H9 (cell line): Measurements from ENCODE around the gene RPL36. TPM values are rescaled to one million over a fixed set of nuclear protein-coding genes. Genes with fewer than 3 reads are reported as not detected.
A peak's percentile ranks its signal among the peaks of the same experiment; 100 is the strongest.

ENCODE experiments used
- DNase-seq: peaks from one replicate; pipeline ENCODE4 v3.0.0-alpha.2; 2017
- H2AFZ ChIP-seq: one replicate; pipeline ENCODE4 v1.6.1; 2013; ENCODE audit warnings: mild to moderate bottlenecking, low read length, control low read depth, moderate library complexity
- H2AK5ac ChIP-seq: 2 replicates; pipeline ENCODE4 v1.6.1; 2013; ENCODE audit warnings: low read length, control low read depth, mixed read lengths; ENCODE audit not compliant: insufficient read length
- H2BK120ac ChIP-seq: one replicate; pipeline ENCODE4 v1.6.1; 2013; ENCODE audit warnings: low read depth, mild to moderate bottlenecking, low read length, control low read depth, inconsistent platforms; ENCODE audit not compliant: poor library complexity, severe bottlenecking
- H2BK12ac ChIP-seq: 2 replicates; pipeline ENCODE4 v1.6.1; 2013; ENCODE audit warnings: low read length, control low read depth, mixed read lengths, low read depth; ENCODE audit not compliant: insufficient read length
- H2BK15ac ChIP-seq: 2 replicates; pipeline ENCODE4 v1.6.1; 2013; ENCODE audit warnings: low read depth, low read length, control low read depth
- H2BK20ac ChIP-seq: one replicate; pipeline ENCODE4 v1.6.1; 2013; ENCODE audit warnings: low read depth, mild to moderate bottlenecking, low read length, control low read depth, inconsistent platforms; ENCODE audit not compliant: poor library complexity, severe bottlenecking
- H2BK5ac ChIP-seq: 2 replicates; pipeline ENCODE4 v1.6.1; 2013; ENCODE audit warnings: low read length, control low read depth, mixed read lengths; ENCODE audit not compliant: insufficient read length
- H3K14ac ChIP-seq: 2 replicates; pipeline ENCODE4 v1.6.1; 2013; ENCODE audit warnings: low read length, control low read depth; ENCODE audit not compliant: insufficient read depth
- H3K18ac ChIP-seq: 2 replicates; pipeline ENCODE4 v1.6.1; 2013; ENCODE audit warnings: low read depth, mild to moderate bottlenecking, mixed read lengths, low read length, control low read depth; ENCODE audit not compliant: insufficient read length
- H3K23ac ChIP-seq: 2 replicates; pipeline ENCODE4 v1.6.1; 2013; ENCODE audit warnings: low read length, control low read depth, mixed read lengths, low read depth; ENCODE audit not compliant: insufficient read length
- H3K23me2 ChIP-seq: 2 replicates; pipeline ENCODE4 v1.6.1; 2013; ENCODE audit warnings: low read depth, mild to moderate bottlenecking, mixed read lengths, low read length, control low read depth; ENCODE audit not compliant: insufficient read length, poor library complexity, severe bottlenecking
- H3K27ac ChIP-seq: 2 replicates; pipeline ENCODE4 v1.5.1; 2013; ENCODE audit warnings: low read length, control low read depth, mixed read lengths, low read depth; ENCODE audit not compliant: insufficient read length
- H3K27me3 ChIP-seq: 2 replicates; pipeline ENCODE4 v1.6.1; 2013; ENCODE audit warnings: low read length, control low read depth, inconsistent platforms; ENCODE audit not compliant: insufficient read depth
- H3K4ac ChIP-seq: 2 replicates; pipeline ENCODE4 v1.6.1; 2013; ENCODE audit warnings: low read depth, mild to moderate bottlenecking, control low read depth, inconsistent platforms, low read length, moderate library complexity
- H3K4me1 ChIP-seq: 2 replicates; pipeline ENCODE4 v1.6.1; 2013; ENCODE audit warnings: low read length, control low read depth, inconsistent platforms; ENCODE audit not compliant: insufficient read depth
- H3K4me2 ChIP-seq: 2 replicates; pipeline ENCODE4 v1.6.1; 2013; ENCODE audit warnings: low read length, control low read depth, mixed read lengths; ENCODE audit not compliant: insufficient read length, insufficient read depth
- H3K56ac ChIP-seq: 2 replicates; pipeline ENCODE4 v1.6.1; 2013; ENCODE audit warnings: low read depth, mild to moderate bottlenecking, mixed read lengths, low read length, control low read depth; ENCODE audit not compliant: insufficient read length
- H3K79me1 ChIP-seq: 2 replicates; pipeline ENCODE4 v1.6.1; 2013; ENCODE audit warnings: low read depth, mild to moderate bottlenecking, moderate library complexity, low read length, control low read depth, inconsistent platforms; ENCODE audit not compliant: insufficient read depth, poor library complexity, severe bottlenecking
- H3K79me2 ChIP-seq: 2 replicates; pipeline ENCODE4 v1.6.1; 2013; ENCODE audit warnings: low read length, control low read depth, inconsistent platforms; ENCODE audit not compliant: insufficient read depth
- H3K9ac ChIP-seq: 2 replicates; pipeline ENCODE4 v1.6.1; 2013; ENCODE audit warnings: low read length, control low read depth, mixed read lengths; ENCODE audit not compliant: insufficient read length; ENCODE audit errors: extremely low read depth
- H3K9me3 ChIP-seq: one replicate; pipeline ENCODE4 v1.6.1; 2013; ENCODE audit warnings: low read depth, low read length, inconsistent platforms; ENCODE audit not compliant: control insufficient read depth
- H3T11ph ChIP-seq: one replicate; pipeline ENCODE4 v1.6.1; 2013; ENCODE audit warnings: mild to moderate bottlenecking, low read length, control low read depth, inconsistent platforms
- H4K20me1 ChIP-seq: one replicate; pipeline ENCODE4 v1.6.1; 2013; ENCODE audit not compliant: control insufficient read depth, insufficient read length, insufficient read depth
- H4K5ac ChIP-seq: 2 replicates; pipeline ENCODE4 v1.6.1; 2013; ENCODE audit warnings: low read depth, mild to moderate bottlenecking, mixed read lengths, low read length, control low read depth; ENCODE audit not compliant: insufficient read length
- H4K8ac ChIP-seq: replicated peaks from 2 replicates; pipeline ENCODE4 v1.6.1; 2013; ENCODE audit warnings: low read length, control low read depth, mixed read lengths, low read depth; ENCODE audit not compliant: insufficient read length
- H4K91ac ChIP-seq: 2 replicates; pipeline ENCODE4 v1.6.1; 2013; ENCODE audit warnings: low read depth, mild to moderate bottlenecking, moderate library complexity, mixed read lengths, low read length, control low read depth; ENCODE audit not compliant: insufficient read length
- H3K27ac Mint-ChIP-seq, 3 experiments: 2 replicates in 2 of 3; 3 replicates in 1 of 3; pipeline ENCODE4 v1.8.0; 2020 to 2021; ENCODE audit warnings: mixed read lengths in 3 of 3, mild to moderate bottlenecking in 1 of 3, moderate library complexity in 1 of 3
- H3K27me3 Mint-ChIP-seq: 2 replicates; pipeline ENCODE4 v1.8.0; 2021; ENCODE audit warnings: low read depth, mild to moderate bottlenecking, moderate library complexity, mixed read lengths
- H3K36me3 Mint-ChIP-seq, 3 experiments: 2 replicates in 2 of 3; 3 replicates in 1 of 3; pipeline ENCODE4 v1.8.0; 2020 to 2021; ENCODE audit warnings: low read depth in 3 of 3, mixed read lengths in 3 of 3; ENCODE audit not compliant: insufficient read depth in 1 of 3
- H3K4me1 Mint-ChIP-seq, 2 experiments: 2 replicates each; pipeline ENCODE4 v1.8.0; 2020; ENCODE audit warnings: mixed read lengths in 2 of 2
- H3K4me3 Mint-ChIP-seq, 2 experiments: 2 replicates in 1 of 2; 3 replicates in 1 of 2; pipeline ENCODE4 v1.8.0; 2020 to 2021; ENCODE audit warnings: mild to moderate bottlenecking in 2 of 2, mixed read lengths in 2 of 2, moderate library complexity in 1 of 2
- H3K9me3 Mint-ChIP-seq, 2 experiments: 2 replicates in 1 of 2; 3 replicates in 1 of 2; pipeline ENCODE4 v1.8.0; 2020; ENCODE audit warnings: mild to moderate bottlenecking in 2 of 2, mixed read lengths in 2 of 2, moderate library complexity in 1 of 2
- WGBS: extraction: QIAGEN DNeasy Blood & Tissue Kit; methylation state at CpG from one replicate; pipeline ENCODE4 v1.1.7; 2013; ENCODE audit warnings: missing lambda C conversion rate, low lambda C conversion rate, mixed read lengths; ENCODE audit not compliant: insufficient read length; ENCODE audit errors: extremely low coverage; 5-methylcytosine and 5-hydroxymethylcytosine counted together
- total RNA-seq: library from RNA; stranded (reverse); gene quantifications from 2 replicates; pipeline ENCODE4 v1.2.1, GENCODE V29; 2021
- TF ChIP-seq, protein P1 (sequence below): fragments of 200-600 bp; sonication (generic); conservative IDR thresholded peaks from 3 replicates; pipeline ENCODE4 v1.8.0; 2021; ENCODE audit warnings: antibody characterized with exemption, mild to moderate bottlenecking

The RPL36 gene
- total RNA-seq, 1 experiment from 2014 or later, result 1,074 TPM

DNA sequence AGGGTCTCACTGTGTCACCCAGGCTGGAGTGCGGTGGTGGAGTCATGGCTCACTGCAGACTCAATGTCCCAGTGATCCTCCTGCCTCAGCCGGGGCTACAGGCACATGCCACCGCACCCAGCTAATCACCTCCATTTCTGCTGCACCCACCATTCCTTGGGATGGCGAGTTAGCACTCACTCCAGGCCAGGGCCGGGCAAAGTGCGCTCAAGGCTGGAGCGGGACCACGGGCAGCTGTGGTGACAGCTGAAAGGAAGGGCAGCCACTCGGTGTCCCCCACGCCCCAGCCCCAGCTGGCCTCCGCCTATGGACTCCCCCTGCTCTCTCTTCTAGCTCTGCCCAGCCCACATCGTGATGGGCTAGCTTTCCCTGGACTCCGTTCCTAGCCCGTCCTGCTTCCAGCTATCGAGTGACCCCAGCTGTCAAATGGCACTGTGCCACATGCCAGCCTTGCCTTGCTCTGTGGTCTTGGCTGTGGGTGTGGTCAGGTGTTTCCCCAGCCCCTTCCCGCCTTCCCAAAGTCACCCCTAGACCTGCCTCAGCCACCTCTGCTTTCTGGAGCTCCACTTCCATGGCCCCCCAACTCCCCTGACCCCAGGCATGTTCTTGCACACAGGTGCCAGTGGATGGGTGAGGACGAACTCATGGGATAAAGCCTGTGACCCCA lies 13.9 kb upstream of the RPL36 start:
- H3K27ac ChIP-seq, result no peak overlapping the region
- no peaks in the 10 kb centered on the region for H3K27me3 ChIP-seq
- H4K20me1 ChIP-seq, result no peaks in the 10 kb centered on the region
- Mint-ChIP-seq H3K27me3 (peaks cover 3% of the 10 kb centered on the region; the same call in 1 of the 2 replicates), H3K27ac (peak overlapping the region in 2 of 3 experiments; percentile 78 to 91; a peak in 3 of 7 replicates), H3K36me3 (peaks cover 6 to 22% (median 9%) of the 10 kb centered on the region in 3 experiments; a peak in 5 of 7 replicates), H3K4me3 (no peak overlapping the region), H3K4me1 (peaks cover 10 to 18% of the 10 kb centered on the region in 2 experiments), H3K9me3 (no peaks in the 10 kb centered on the region; a peak in 1 of 5 replicates)
- no peak overlapping the region for H2BK120ac ChIP-seq
- H3K4me1 ChIP-seq, result no peaks in the 10 kb centered on the region; the same call in 1 of the 2 replicates
- H3K79me1 ChIP-seq, result no peaks in the 10 kb centered on the region
- no peak overlapping the region for H3T11ph ChIP-seq
- H4K91ac ChIP-seq, result no peak overlapping the region
- no peak overlapping the region for H3K56ac ChIP-seq
- H3K9ac ChIP-seq, result no peak overlapping the region
- no peak overlapping the region for H4K5ac ChIP-seq
- no peak overlapping the region for H2BK12ac ChIP-seq
- WGBS, result no CpG with 5 or more reads among the region's 17 CpGs
- H3K23ac ChIP-seq, result no peak overlapping the region
- H2BK15ac ChIP-seq, result no peak overlapping the region
- no peak overlapping the region; the same call in 1 of the 2 replicates for H3K14ac ChIP-seq
- H3K18ac ChIP-seq, result no peak overlapping the region
- TF ChIP-seq, protein P1, sequence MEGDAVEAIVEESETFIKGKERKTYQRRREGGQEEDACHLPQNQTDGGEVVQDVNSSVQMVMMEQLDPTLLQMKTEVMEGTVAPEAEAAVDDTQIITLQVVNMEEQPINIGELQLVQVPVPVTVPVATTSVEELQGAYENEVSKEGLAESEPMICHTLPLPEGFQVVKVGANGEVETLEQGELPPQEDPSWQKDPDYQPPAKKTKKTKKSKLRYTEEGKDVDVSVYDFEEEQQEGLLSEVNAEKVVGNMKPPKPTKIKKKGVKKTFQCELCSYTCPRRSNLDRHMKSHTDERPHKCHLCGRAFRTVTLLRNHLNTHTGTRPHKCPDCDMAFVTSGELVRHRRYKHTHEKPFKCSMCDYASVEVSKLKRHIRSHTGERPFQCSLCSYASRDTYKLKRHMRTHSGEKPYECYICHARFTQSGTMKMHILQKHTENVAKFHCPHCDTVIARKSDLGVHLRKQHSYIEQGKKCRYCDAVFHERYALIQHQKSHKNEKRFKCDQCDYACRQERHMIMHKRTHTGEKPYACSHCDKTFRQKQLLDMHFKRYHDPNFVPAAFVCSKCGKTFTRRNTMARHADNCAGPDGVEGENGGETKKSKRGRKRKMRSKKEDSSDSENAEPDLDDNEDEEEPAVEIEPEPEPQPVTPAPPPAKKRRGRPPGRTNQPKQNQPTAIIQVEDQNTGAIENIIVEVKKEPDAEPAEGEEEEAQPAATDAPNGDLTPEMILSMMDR, result no peak
- no peaks in the 10 kb centered on the region for H3K79me2 ChIP-seq
- peaks cover 8% of the 10 kb centered on the region for H3K23me2 ChIP-seq
- H2AFZ ChIP-seq, result no peak overlapping the region
- no peak for DNase-seq
- no peak overlapping the region for H2BK20ac ChIP-seq
- no peak overlapping the region for H3K4ac ChIP-seq
- no peak overlapping the region for H3K4me2 ChIP-seq
- no peak overlapping the region for H2AK5ac ChIP-seq
- no peak overlapping the region for H2BK5ac ChIP-seq
- no peak overlapping the region for H4K8ac ChIP-seq
- no peaks in the 10 kb centered on the region for H3K9me3 ChIP-seq
